ENCODE measurements around the gene PCDH10. TPM values are rescaled to one million over a fixed set of nuclear protein-coding genes. Genes with fewer than 3 reads are reported as not detected.
A peak's percentile ranks its signal among the peaks of the same experiment; 100 is the strongest.

The PCDH10 gene
- total RNA-seq, 4 donors from 2014 or later: 0.27 to 18.1 (median 7.0) TPM

- H3K36me3 ChIP-seq: no peaks in the 10 kb centered on the region
- H3K27ac ChIP-seq: no peak overlapping the region
- H3K4me1 ChIP-seq: peaks cover 0 to 52% (median 19%) of the 10 kb centered on the region in 3 donors
- no peak for ATAC-seq
- peak overlapping the region; percentile 57 to 61 for H3K4me3 ChIP-seq
- TF ChIP-seq EP300 (IDR thresholded peaks at IDR 0.05) (no peak), POLR2A (IDR thresholded peaks at IDR 0.05) (no peak), POLR2AphosphoS5 (IDR thresholded peaks at IDR 0.05) (no peak)
- TF ChIP-seq, protein P1, sequence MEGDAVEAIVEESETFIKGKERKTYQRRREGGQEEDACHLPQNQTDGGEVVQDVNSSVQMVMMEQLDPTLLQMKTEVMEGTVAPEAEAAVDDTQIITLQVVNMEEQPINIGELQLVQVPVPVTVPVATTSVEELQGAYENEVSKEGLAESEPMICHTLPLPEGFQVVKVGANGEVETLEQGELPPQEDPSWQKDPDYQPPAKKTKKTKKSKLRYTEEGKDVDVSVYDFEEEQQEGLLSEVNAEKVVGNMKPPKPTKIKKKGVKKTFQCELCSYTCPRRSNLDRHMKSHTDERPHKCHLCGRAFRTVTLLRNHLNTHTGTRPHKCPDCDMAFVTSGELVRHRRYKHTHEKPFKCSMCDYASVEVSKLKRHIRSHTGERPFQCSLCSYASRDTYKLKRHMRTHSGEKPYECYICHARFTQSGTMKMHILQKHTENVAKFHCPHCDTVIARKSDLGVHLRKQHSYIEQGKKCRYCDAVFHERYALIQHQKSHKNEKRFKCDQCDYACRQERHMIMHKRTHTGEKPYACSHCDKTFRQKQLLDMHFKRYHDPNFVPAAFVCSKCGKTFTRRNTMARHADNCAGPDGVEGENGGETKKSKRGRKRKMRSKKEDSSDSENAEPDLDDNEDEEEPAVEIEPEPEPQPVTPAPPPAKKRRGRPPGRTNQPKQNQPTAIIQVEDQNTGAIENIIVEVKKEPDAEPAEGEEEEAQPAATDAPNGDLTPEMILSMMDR (IDR thresholded peaks at IDR 0.05): no peak
- WGBS, 2 donors (ENCODE audit: low coverage in 1 of 2): 5 to 6% methylated on average over 8 to 10 of the region's 10 CpGs
- H3K9me3 ChIP-seq: no peaks in the 10 kb centered on the region
- peaks cover 11% of the 10 kb centered on the region for H3K27me3 ChIP-seq
Observed at GRCh38 chr4:133145758-133146573, 3.1 kb upstream of the PCDH10 start.

DNA sequence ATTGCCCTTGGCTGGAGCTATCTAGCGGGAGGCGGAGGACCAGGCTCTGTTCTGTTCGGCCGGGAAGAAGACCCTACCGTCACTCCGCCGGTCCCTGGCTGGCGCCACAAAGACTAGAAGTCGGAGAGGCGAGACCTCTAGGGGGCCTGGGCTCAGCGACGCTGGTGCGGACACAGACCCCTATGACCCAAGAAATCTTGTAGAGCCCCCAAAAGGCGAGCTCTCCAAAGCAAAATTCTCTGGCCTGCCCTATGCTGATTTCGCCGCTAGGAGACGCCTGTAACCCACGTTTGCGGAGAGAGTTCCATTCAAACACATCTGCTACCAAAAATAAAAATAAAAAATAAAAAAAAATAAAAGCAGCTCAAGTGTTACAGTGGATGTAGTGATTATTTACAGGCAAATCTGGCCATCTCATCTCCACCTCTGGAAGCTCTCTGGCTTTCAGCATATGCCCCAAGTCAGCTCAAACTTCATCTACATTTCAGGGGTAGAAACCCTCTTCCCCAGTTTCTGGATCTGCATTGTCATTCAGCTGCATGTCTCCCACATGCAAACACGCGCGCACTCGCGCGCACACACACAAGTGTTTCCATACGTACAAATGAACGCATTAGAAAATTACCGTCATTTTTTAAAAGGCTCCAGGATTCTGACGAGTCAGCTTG is 2.4 kb upstream of the PCDH10 start:
- H3K36me3 ChIP-seq: no peaks in the 10 kb centered on the region
- peaks cover 0 to 60% (median 24%) of the 10 kb centered on the region in 3 donors for H3K4me1 ChIP-seq
- H3K27me3 ChIP-seq: peaks cover 19% of the 10 kb centered on the region
- TF ChIP-seq EP300 (IDR thresholded peaks at IDR 0.05): no peak
- TF ChIP-seq, protein P1 (IDR thresholded peaks at IDR 0.05): peak; percentile 69 to 91 (median 72)
- 1% methylated on average over 14 to 19 of the region's 29 CpGs for WGBS, 2 donors (ENCODE audit: low coverage in 1 of 2)
- H3K27ac ChIP-seq: no peak overlapping the region
- H3K4me3 ChIP-seq: peak overlapping the region; percentile 57 to 61
- H3K9me3 ChIP-seq: no peaks in the 10 kb centered on the region
- no peak for ATAC-seq

GRCh38 chr4:133147286-133147821 is 1.7 kb upstream of the PCDH10 start:
- Histone ChIP-seq H3K4me1 (peaks cover 0 to 66% (median 29%) of the 10 kb centered on the region in 3 donors), H3K27ac (no peak overlapping the region), H3K27me3 (peaks cover 25% of the 10 kb centered on the region), H3K9me3 (no peaks in the 10 kb centered on the region), H3K4me3 (peak overlapping the region; percentile 57 to 61), H3K36me3 (no peaks in the 10 kb centered on the region)
- no peak for ATAC-seq
- 0 to 1% methylated on average over 21 to 22 of the region's 23 CpGs for WGBS, 2 donors (ENCODE audit: low coverage in 1 of 2)
- TF ChIP-seq, protein P1 (IDR thresholded peaks at IDR 0.05): no peak
- TF ChIP-seq POLR2AphosphoS5 (IDR thresholded peaks at IDR 0.05): no peak
- TF ChIP-seq EP300 (IDR thresholded peaks at IDR 0.05): no peak
- TF ChIP-seq POLR2A (IDR thresholded peaks at IDR 0.05): no peak

DNA sequence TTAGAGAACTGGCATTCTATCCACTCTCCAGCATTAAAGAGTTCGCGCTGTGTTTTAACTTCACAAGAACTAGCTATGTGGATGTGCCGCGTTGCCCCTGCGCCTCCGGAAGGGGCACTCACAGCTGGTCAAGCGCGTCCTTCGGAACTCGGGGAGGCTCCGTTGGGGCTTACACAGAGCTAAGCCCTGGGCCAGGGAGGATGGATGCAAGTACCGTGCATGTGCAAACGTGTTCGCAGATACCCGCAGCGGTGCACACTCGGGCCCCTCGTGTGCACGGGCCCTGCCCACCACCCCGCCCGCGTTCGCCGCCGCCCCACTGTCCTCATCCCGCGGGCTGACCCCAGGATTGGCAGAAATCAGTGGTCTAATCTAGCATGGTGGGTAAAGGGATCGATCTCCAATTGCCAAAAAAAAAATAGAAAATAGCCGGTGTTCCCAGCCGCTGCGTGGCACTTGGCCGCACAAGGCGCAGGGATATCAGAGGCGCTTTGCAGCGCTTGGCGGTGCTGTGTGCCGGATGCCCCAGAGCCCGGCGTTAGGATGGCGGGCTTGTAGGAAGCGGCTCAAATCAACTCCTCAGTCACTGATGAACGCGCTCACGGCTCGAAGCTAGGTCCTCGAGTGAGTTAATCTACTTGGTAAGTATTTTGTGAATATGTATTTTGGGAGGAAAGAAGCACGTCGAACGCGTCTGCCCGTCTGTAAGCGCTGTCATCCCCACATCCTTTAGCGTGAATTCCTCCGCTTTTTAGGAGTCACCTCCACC is 989 bp upstream of the PCDH10 start:
- Histone ChIP-seq H3K36me3 (no peaks in the 10 kb centered on the region), H3K9me3 (no peaks in the 10 kb centered on the region), H3K27ac (peak overlapping the region in 2 of 4 donors; percentile 24 to 62), H3K4me1 (peaks cover 0 to 74% (median 35%) of the 10 kb centered on the region in 3 donors), H3K27me3 (peaks cover 32% of the 10 kb centered on the region), H3K4me3 (peak overlapping the region; percentile 57 to 61)
- 1 to 2% methylated on average over 16 to 23 of the region's 54 CpGs for whole genome bisulfite sequencing, 2 donors (ENCODE audit: low coverage in 1 of 2)
- ATAC-seq: no peak
- TF ChIP-seq EP300 (IDR thresholded peaks at IDR 0.05): no peak
- TF ChIP-seq, protein P1 (IDR thresholded peaks at IDR 0.05): peak in 2 of 4 experiments; percentile 11 to 30
